ENCODE data around the gene HLA-DPA1. TPM values are rescaled to one million over a fixed set of nuclear protein-coding genes. Genes with fewer than 3 reads are reported as not detected.
A peak's percentile ranks its signal among the peaks of the same experiment; 100 is the strongest.

HLA-DPA1 gene
- total and polyA plus RNA-seq, 10 of the 15 experiments (the other 5 are each of a cell fraction or from before 2014, with no cell fraction given): 508 to 1,640 (median 829) TPM

- TF ChIP-seq EZH2 (IDR thresholded peaks at IDR 0.05; ENCODE audit: borderline replicate concordance, control insufficient read depth, low read depth, low read length) (no peak), MYC (IDR thresholded peaks at IDR 0.05; ENCODE audit: insufficient read depth, insufficient read length, insufficient replicate concordance, low read length, severe bottlenecking) (no peak), EP300 (IDR thresholded peaks at IDR 0.05; ENCODE audit: borderline replicate concordance in 1 of 2, control insufficient read depth in 1 of 2, low read depth in 2 of 2, low read length in 2 of 2) (no peak), IKZF2 (IDR thresholded peaks at IDR 0.05) (peak in 1 of 2 experiments; percentile 45; a peak in 2 of 4 replicates), RUNX3 (IDR thresholded peaks at IDR 0.05; ENCODE audit: low read length) (peak; percentile 93), YY1 (IDR thresholded peaks at IDR 0.05; ENCODE audit: low read depth, low read length) (peak; percentile 17; the same call in 1 of the 2 replicates), RELB (IDR thresholded peaks at IDR 0.05; ENCODE audit: low read depth) (no peak), SUPT20H (IDR thresholded peaks at IDR 0.05; ENCODE audit: borderline replicate concordance, control insufficient read depth, low read depth, low read length) (no peak), CEBPZ (IDR thresholded peaks at IDR 0.05; ENCODE audit: low read depth, low read length) (no peak), HDAC6 (IDR thresholded peaks at IDR 0.05; ENCODE audit: unreplicated experiment) (no peak), DPF2 (IDR thresholded peaks at IDR 0.05) (no peak), ATF3 (IDR thresholded peaks at IDR 0.05; ENCODE audit: borderline replicate concordance, extremely low read depth, low read depth, low read length) (no peak)
Measured at GRCh38 chr6:33040157-33040556, 33.3 kb downstream of the HLA-DPA1 start (continued).

All from GM12878 (cell line).